SU-DHL-6 (cell line): ENCODE results near the gene AFAP1.

Experiments
- CTCF ChIP-seq: fragments of 200-600 bp; sonication (generic); IDR thresholded peaks from one replicate; pipeline ENCODE4 v1.5.1; 2017; ENCODE audit warnings: antibody characterized with exemption, mild to moderate bottlenecking, low read length, moderate library complexity; ENCODE audit not compliant: insufficient read depth, poor library complexity, severe bottlenecking
- EZH2phosphoT487 ChIP-seq: fragments of 200-600 bp; sonication (generic), shearing (Covaris generic); conservative IDR thresholded peaks from 2 replicates; pipeline ENCODE4 v1.6.1; 2018; ENCODE audit warnings: mild to moderate bottlenecking, antibody characterized with exemption, low read length, moderate library complexity, mixed read lengths

GRCh38 chr4:7766086-7766485 lies 173.6 kb downstream of the AFAP1 start:
- TF ChIP-seq CTCF: no peak
- TF ChIP-seq EZH2phosphoT487: no peak
